OCI-LY3 (cell line): Measurements from ENCODE around the gene ARHGEF4.

Experiments
- H2AFZ ChIP-seq: fragments of 200-600, 300-600 bp; shearing (Covaris generic); 2 replicates; pipeline ENCODE4 v1.6.0; 2014; ENCODE audit warnings: antibody characterized with exemption, low read depth, low read length
- H3K27ac ChIP-seq: fragments of 200-600, 300-600 bp; sonication (generic); 2 replicates; pipeline ENCODE4 v1.5.1; 2014; ENCODE audit warnings: mild to moderate bottlenecking, low read length, moderate library complexity, mixed read lengths
- H3K27me3 ChIP-seq: fragments of 200-600, 300-600 bp; sonication (generic); 2 replicates; pipeline ENCODE4 v1.6.1; 2014; ENCODE audit warnings: low read depth, low read length, mixed read lengths
- H3K36me3 ChIP-seq: fragments of 200-600, 300-600 bp; sonication (generic); replicated peaks from 2 replicates; pipeline ENCODE3; 2014; ENCODE audit warnings: low read depth, low read length, mixed read lengths
- H3K4me1 ChIP-seq: fragments of 300-600, 200-600 bp; sonication (generic); 2 replicates; pipeline ENCODE4 v1.6.1; 2014; ENCODE audit warnings: low read length, mixed read lengths
- H3K4me2 ChIP-seq: fragments of 200-600, 300-600 bp; sonication (generic); 2 replicates; pipeline ENCODE4 v1.6.1; 2014; ENCODE audit warnings: low read length, mixed read lengths
- H3K4me3 ChIP-seq: fragments of 300-600, 200-600 bp; sonication (generic); 2 replicates; pipeline ENCODE4 v1.5.1; 2014; ENCODE audit warnings: antibody characterized with exemption, mild to moderate bottlenecking, low read length, moderate library complexity
- H3K79me2 ChIP-seq: fragments of 300-600, 200-600 bp; shearing (Covaris generic); 2 replicates; pipeline ENCODE4 v1.6.1; 2014; ENCODE audit warnings: mild to moderate bottlenecking, low read length, mixed read lengths
- H3K9ac ChIP-seq: fragments of 300-600, 200-600 bp; shearing (Covaris generic); 2 replicates; pipeline ENCODE4 v1.6.0; 2014; ENCODE audit warnings: mild to moderate bottlenecking, low read length, moderate library complexity
- H3K9me3 ChIP-seq: fragments of 200-600, 300-600 bp; shearing (Covaris generic); 2 replicates; pipeline ENCODE4 v1.6.1; 2014; ENCODE audit warnings: low read length, mixed read lengths; ENCODE audit not compliant: insufficient read depth
- H4K20me1 ChIP-seq: fragments of 200-600, 300-600 bp; sonication (generic); 2 replicates; pipeline ENCODE4 v1.6.1; 2016; ENCODE audit warnings: low read length, mixed read lengths; ENCODE audit not compliant: insufficient read depth
- CTCF ChIP-seq: fragments of 200-600, 300-600 bp; sonication (generic); IDR thresholded peaks from 2 replicates; pipeline ENCODE4 v1.5.1; 2014; ENCODE audit warnings: antibody characterized with exemption, low read length, low read depth
- EZH2phosphoT487 ChIP-seq: fragments of 200-600 bp; shearing (Covaris generic); IDR thresholded peaks from 2 replicates; pipeline ENCODE4 v1.6.1; 2018; ENCODE audit warnings: antibody characterized with exemption, mixed run types, low read depth

The ARHGEF4 gene

DNA sequence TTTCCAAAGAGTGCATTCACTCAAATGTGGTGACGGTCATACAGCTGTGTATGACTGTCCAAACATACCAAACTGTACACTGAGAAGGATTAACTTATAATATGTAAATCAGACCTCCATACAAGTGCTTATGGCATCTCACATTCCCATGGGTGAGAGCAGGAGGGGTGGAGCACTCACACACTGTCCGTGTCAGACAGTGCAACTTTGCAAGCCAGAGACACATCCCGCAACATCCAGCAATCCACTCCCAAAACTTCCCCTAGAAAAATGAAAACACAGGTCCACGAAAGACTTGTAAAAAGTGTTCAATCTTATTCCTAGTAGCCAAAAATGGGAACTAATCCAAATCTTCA lies 220.2 kb downstream of the ARHGEF4 start:
- Histone ChIP-seq H3K79me2 (peaks cover 78% of the 10 kb centered on the region), H3K9ac (no peak overlapping the region), H3K9me3 (no peaks in the 10 kb centered on the region), H3K36me3 (peaks cover 70% of the 10 kb centered on the region), H3K27ac (no peak overlapping the region), H3K4me2 (no peak overlapping the region), H2AFZ (no peak overlapping the region), H3K4me1 (no peaks in the 10 kb centered on the region), H3K4me3 (no peak overlapping the region), H3K27me3 (no peaks in the 10 kb centered on the region), H4K20me1 (peaks cover 39% of the 10 kb centered on the region)
- TF ChIP-seq EZH2phosphoT487 = no peak
- no peak for TF ChIP-seq CTCF

DNA sequence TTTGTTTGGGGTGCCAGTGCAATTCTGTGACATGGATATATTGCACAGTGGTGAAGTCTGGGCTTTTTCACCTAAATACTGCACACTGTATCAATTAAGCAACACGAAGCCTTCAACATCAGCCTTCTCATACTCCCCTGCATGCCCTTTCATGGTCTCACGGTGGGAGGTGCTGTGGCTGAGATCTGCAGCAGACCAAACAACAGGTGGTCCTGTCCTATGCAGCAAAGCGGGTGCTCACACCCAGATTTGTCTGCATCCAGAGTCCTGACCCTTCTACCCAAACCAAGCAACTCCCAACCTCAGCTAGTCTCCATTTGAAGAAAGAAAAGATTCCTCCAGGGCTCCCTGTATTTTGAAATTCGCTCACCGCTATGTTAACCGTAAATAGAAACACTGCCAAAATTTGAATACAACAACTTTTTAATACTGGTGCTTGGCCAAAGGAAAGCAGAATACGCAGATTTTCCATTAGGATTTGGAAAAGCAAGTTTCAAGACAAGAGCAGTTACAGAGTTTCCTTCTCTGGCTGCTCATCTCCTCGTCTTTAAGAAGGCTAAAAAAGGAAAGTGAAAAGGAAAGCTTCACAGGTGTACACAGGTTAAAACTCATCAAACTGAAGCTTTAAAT lies 221.6 kb downstream of the ARHGEF4 start:
- Histone ChIP-seq H3K9ac (no peak overlapping the region), H3K9me3 (no peaks in the 10 kb centered on the region), H3K27ac (no peak overlapping the region), H3K36me3 (peaks cover 63% of the 10 kb centered on the region), H3K4me1 (no peaks in the 10 kb centered on the region), H3K4me3 (no peak overlapping the region), H3K27me3 (no peaks in the 10 kb centered on the region), H2AFZ (no peak overlapping the region), H3K79me2 (peaks cover 90% of the 10 kb centered on the region), H4K20me1 (peaks cover 34% of the 10 kb centered on the region), H3K4me2 (no peak overlapping the region)
- TF ChIP-seq EZH2phosphoT487 (no peak), CTCF (no peak)

DNA sequence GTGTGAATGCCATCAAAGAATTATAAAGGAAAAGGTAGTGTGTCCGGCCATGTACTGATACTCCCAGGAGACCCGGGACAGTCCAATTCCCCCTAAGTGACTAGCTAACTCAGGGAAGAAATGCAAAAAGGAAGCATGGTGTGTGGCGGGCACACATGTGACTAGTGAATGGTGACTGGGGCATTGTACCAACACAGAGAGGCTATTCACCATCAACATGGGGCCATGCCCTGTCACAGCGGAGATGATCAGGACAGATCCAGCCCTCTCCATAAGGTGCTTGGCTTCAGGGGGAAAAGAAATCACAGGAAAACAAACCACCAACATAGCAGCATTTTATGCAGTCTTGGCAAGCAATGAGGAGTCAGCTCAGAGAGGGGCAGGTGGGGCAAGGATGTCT lies 222.2 kb downstream of the ARHGEF4 start:
- Histone ChIP-seq H3K27ac (no peak overlapping the region), H2AFZ (no peak overlapping the region), H3K79me2 (peaks cover 93% of the 10 kb centered on the region), H3K27me3 (no peaks in the 10 kb centered on the region), H4K20me1 (peaks cover 35% of the 10 kb centered on the region), H3K9me3 (no peaks in the 10 kb centered on the region), H3K4me1 (no peaks in the 10 kb centered on the region), H3K4me3 (no peak overlapping the region), H3K36me3 (peaks cover 62% of the 10 kb centered on the region), H3K9ac (no peak overlapping the region), H3K4me2 (no peak overlapping the region)
- TF ChIP-seq EZH2phosphoT487 = no peak
- TF ChIP-seq CTCF = no peak

DNA sequence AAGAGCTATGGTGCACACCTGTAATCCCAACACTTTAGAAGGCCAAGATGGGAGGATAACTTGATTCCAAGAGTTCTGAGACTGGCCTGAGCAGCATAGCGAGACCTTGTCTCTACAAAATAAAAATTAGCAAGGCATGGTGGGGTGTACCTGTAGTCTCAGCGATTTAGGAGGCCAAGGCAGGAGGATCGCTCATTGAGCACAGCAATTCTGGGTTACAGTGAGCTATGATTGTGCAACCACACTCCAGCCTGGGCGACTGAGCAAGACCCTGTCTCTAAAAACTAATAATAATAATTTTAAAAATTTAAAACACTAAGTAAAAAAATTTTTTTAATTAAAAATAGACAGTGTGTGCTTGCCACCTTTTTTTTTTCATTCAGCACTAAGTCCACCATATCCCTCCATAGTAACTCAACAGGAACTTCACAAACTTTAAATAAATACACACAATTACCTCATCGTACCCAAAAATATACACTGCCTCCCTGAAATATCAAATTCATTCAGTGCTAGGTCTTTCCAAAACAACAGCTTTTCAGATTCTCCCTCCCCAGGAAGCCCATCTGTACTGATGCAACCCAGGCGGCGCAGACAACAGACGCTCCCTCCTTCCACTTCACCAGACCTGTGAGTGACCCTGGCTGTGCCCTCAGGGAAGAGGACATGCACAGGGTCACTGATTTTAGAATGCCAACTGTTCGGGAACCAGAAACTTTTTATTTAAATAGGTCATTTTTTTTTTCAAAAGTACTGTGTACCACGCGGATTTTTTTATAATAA lies 227.0 kb downstream of the ARHGEF4 start:
- H3K79me2 ChIP-seq = peaks cover 94% of the 10 kb centered on the region
- H3K9me3 ChIP-seq = no peaks in the 10 kb centered on the region
- no peaks in the 10 kb centered on the region for H3K27me3 ChIP-seq
- peaks cover 28% of the 10 kb centered on the region for H4K20me1 ChIP-seq
- no peak overlapping the region for H3K27ac ChIP-seq
- no peak overlapping the region for H2AFZ ChIP-seq
- no peaks in the 10 kb centered on the region for H3K4me1 ChIP-seq
- no peak overlapping the region for H3K9ac ChIP-seq
- H3K4me3 ChIP-seq = no peak overlapping the region
- TF ChIP-seq CTCF = no peak
- H3K36me3 ChIP-seq = peaks cover 47% of the 10 kb centered on the region
- no peak overlapping the region for H3K4me2 ChIP-seq
